K562 (cell line): ENCODE measurements around the gene HYOU1. TPM values are rescaled to one million over a fixed set of nuclear protein-coding genes. Genes with fewer than 3 reads are reported as not detected.

Experiments
- BHLHE40 ChIP-seq: IDR thresholded peaks from 2 replicates; pipeline ENCODE4 v1.6.1; 2011; ENCODE audit warnings: low read length, improper control_type of control experiment
- CC2D1A ChIP-seq: fragments of 450-650 bp; IDR thresholded peaks from 2 replicates; pipeline ENCODE4 v1.6.1; 2017; ENCODE audit warnings: mild to moderate bottlenecking
- COPS2 ChIP-seq: fragments of 450-650 bp; conservative IDR thresholded peaks from 2 replicates; pipeline ENCODE4 v1.6.1; 2016; ENCODE audit warnings: mild to moderate bottlenecking, moderate library complexity
- CTCFL ChIP-seq: IDR thresholded peaks from 2 replicates; pipeline ENCODE4 v1.6.1; 2011; ENCODE audit warnings: borderline replicate concordance, low read depth, mild to moderate bottlenecking, moderate library complexity, low read length; ENCODE audit not compliant: insufficient read depth, poor library complexity, severe bottlenecking
- DEAF1 ChIP-seq: fragments of 450-650 bp; formaldehyde crosslinking; IDR thresholded peaks from 2 replicates; pipeline ENCODE4 v1.4.0; 2020; ENCODE audit warnings: mild to moderate bottlenecking, moderate library complexity
- ELF1 ChIP-seq: fragments of 200-800 bp; sonication (Bioruptor generic); IDR thresholded peaks from 2 replicates; pipeline ENCODE4 v1.6.1; 2016; ENCODE audit warnings: missing genetic modification characterization, missing compliant biosample characterization
- FOXA3 ChIP-seq, 2 experiments: fragments of 450-650 bp in 1 of 2; sonication (generic) in 1 of 2; formaldehyde crosslinking; IDR thresholded peaks in 1 of 2; conservative IDR thresholded peaks in 1 of 2; 2 replicates each; pipeline versions ENCODE4 v1.4.0 to v1.8.0; 2020 to 2022; ENCODE audit warnings: mild to moderate bottlenecking in 2 of 2, missing genetic modification reagents in 1 of 2
- GTF2F1 ChIP-seq: IDR thresholded peaks from 2 replicates; pipeline ENCODE4 v1.6.1; 2011; ENCODE audit warnings: low read depth, low read length, improper control_type of control experiment
- MCM3 ChIP-seq: fragments of 450-650 bp; IDR thresholded peaks from 2 replicates; pipeline ENCODE4 v1.6.1; 2016
- MEF2A ChIP-seq: IDR thresholded peaks from 2 replicates; pipeline ENCODE4 v1.6.1; 2011; ENCODE audit warnings: low read depth, mild to moderate bottlenecking, low read length, moderate library complexity; ENCODE audit not compliant: control insufficient read depth
- NR2C1 ChIP-seq, 2 experiments: fragments of 450-650 bp; IDR thresholded peaks; 2 replicates each; pipeline ENCODE4 v1.6.1; 2017; ENCODE audit warnings: mild to moderate bottlenecking in 2 of 2, antibody characterized with exemption in 1 of 2, inconsistent platforms in 1 of 2, missing compliant biosample characterization in 1 of 2, missing genetic modification characterization in 1 of 2
- SNRNP70 ChIP-seq: fragments of 200-400 bp; formaldehyde crosslinking; optimal IDR thresholded peaks from 2 replicates; pipeline ENCODE3; 2017; ENCODE audit warnings: low read depth, low read length
- TAF7 ChIP-seq: fragments of 450-650 bp; IDR thresholded peaks from 2 replicates; pipeline ENCODE4 v1.6.1; 2016; ENCODE audit warnings: missing genetic modification characterization, missing compliant biosample characterization
- TOE1 ChIP-seq, 2 experiments: fragments of 450-650 bp in 1 of 2; sonication (generic) in 1 of 2; formaldehyde crosslinking in 1 of 2; IDR thresholded peaks; 2 replicates each; pipeline versions ENCODE4 v1.7.1 to v1.8.0; 2016 to 2022; ENCODE audit warnings: borderline replicate concordance in 2 of 2, mild to moderate bottlenecking in 2 of 2, antibody characterized with exemption in 1 of 2, inconsistent platforms in 1 of 2, low read depth in 1 of 2, missing genetic modification reagents in 1 of 2, moderate library complexity in 1 of 2
- ZNF785 ChIP-seq: fragments of 250-450 bp; sonication (Bioruptor Pico); IDR thresholded peaks from 2 replicates; pipeline ENCODE4 v1.4.0; 2020; ENCODE audit warnings: mild to moderate bottlenecking
- polyA plus RNA-seq, 8 experiments: library from polyadenylated mRNA; depleted of rRNA in 4 of 8; stranded (reverse) in 5 of 8; unstranded in 3 of 8; fragments of >200 nt; fragmentation: Nextera tagmentation in 2 of 8; fragmentation: Illumina TruSeq in 1 of 8; extraction: Ambion mirVana in 2 of 8; extraction: Trizol in 1 of 8; gene quantifications; 2 replicates each; pipeline versions ENCODE4 v1.2.1 to v1.2.3, GENCODE V29; 2011 to 2014; ENCODE audit warnings: inconsistent platforms in 1 of 8, missing spikeins in 1 of 8
- total RNA-seq, 7 experiments: library from RNA; depleted of rRNA in 6 of 7; stranded (reverse); fragments of >200 nt in 6 of 7; fragmentation: Illumina TruSeq in 2 of 7; extraction: Trizol in 2 of 7; gene quantifications; 2 replicates each; pipeline versions ENCODE4 v1.2.1 to v1.2.3, GENCODE V29; 2011 to 2021; ENCODE audit warnings: low replicate concordance in 1 of 7
- TF ChIP-seq, protein P1 (sequence below), 2 experiments: fragments of 450-650 bp in 1 of 2; IDR thresholded peaks; 2 replicates each; pipeline ENCODE4 v1.6.1; 2011 to 2017; ENCODE audit warnings: low read depth in 2 of 2, antibody characterized with exemption in 1 of 2, borderline replicate concordance in 1 of 2, low read length in 1 of 2, mild to moderate bottlenecking in 1 of 2, mixed read lengths in 1 of 2; ENCODE audit not compliant: control insufficient read depth in 1 of 2
- TF ChIP-seq, protein P2 (sequence below): fragments of 250-450 bp; sonication (Bioruptor Pico); IDR thresholded peaks from 2 replicates; pipeline ENCODE4 v1.5.0; 2020; ENCODE audit warnings: mild to moderate bottlenecking, borderline replicate concordance

Gene HYOU1
- total and polyA plus RNA-seq, 9 of the 15 experiments (the other 6 are each of a cell fraction or from before 2014, with no cell fraction given), result 19.5 to 197 (median 128) TPM

- TF ChIP-seq DEAF1 (no peak), CTCFL (peak; percentile 34), COPS2 (no peak), FOXA3 (CRISPR knock-in tag; conservative IDR thresholded peaks at IDR 0.05 in 1 of 2, IDR thresholded peaks at IDR 0.05 in 1 of 2) (peak in 1 of 2 experiments; percentile 51; a peak in 1 of 4 replicates), ZNF785 (CRISPR knock-in tag) (no peak), GTF2F1 (no peak), BHLHE40 (no peak), TOE1 (IDR thresholded peaks at IDR 0.05; ENCODE audit: borderline replicate concordance) (0 out of 2 replicates have a peak, but pooled peaks have one; percentile 21), TOE1 (CRISPR knock-in tag; IDR thresholded peaks at IDR 0.05; ENCODE audit: borderline replicate concordance, low read depth) (no peak), ELF1 (tag) (no peak), NR2C1 (IDR thresholded peaks at IDR 0.05) (peak; percentile 20; the same call in 1 of the 2 replicates), NR2C1 (tag; IDR thresholded peaks at IDR 0.05) (no peak), MEF2A (no peak), CC2D1A (0 out of 2 replicates have a peak, but pooled peaks have one; percentile 22), TAF7 (tag) (no peak), MCM3 (no peak), SNRNP70 (no peak)
- TF ChIP-seq, protein P1, sequence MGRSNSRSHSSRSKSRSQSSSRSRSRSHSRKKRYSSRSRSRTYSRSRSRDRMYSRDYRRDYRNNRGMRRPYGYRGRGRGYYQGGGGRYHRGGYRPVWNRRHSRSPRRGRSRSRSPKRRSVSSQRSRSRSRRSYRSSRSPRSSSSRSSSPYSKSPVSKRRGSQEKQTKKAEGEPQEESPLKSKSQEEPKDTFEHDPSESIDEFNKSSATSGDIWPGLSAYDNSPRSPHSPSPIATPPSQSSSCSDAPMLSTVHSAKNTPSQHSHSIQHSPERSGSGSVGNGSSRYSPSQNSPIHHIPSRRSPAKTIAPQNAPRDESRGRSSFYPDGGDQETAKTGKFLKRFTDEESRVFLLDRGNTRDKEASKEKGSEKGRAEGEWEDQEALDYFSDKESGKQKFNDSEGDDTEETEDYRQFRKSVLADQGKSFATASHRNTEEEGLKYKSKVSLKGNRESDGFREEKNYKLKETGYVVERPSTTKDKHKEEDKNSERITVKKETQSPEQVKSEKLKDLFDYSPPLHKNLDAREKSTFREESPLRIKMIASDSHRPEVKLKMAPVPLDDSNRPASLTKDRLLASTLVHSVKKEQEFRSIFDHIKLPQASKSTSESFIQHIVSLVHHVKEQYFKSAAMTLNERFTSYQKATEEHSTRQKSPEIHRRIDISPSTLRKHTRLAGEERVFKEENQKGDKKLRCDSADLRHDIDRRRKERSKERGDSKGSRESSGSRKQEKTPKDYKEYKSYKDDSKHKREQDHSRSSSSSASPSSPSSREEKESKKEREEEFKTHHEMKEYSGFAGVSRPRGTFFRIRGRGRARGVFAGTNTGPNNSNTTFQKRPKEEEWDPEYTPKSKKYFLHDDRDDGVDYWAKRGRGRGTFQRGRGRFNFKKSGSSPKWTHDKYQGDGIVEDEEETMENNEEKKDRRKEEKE (IDR thresholded peaks at IDR 0.05; ENCODE audit: borderline replicate concordance in 1 of 2, control insufficient read depth in 1 of 2, low read depth in 2 of 2, low read length in 1 of 2), result no peak
- TF ChIP-seq, protein P2, sequence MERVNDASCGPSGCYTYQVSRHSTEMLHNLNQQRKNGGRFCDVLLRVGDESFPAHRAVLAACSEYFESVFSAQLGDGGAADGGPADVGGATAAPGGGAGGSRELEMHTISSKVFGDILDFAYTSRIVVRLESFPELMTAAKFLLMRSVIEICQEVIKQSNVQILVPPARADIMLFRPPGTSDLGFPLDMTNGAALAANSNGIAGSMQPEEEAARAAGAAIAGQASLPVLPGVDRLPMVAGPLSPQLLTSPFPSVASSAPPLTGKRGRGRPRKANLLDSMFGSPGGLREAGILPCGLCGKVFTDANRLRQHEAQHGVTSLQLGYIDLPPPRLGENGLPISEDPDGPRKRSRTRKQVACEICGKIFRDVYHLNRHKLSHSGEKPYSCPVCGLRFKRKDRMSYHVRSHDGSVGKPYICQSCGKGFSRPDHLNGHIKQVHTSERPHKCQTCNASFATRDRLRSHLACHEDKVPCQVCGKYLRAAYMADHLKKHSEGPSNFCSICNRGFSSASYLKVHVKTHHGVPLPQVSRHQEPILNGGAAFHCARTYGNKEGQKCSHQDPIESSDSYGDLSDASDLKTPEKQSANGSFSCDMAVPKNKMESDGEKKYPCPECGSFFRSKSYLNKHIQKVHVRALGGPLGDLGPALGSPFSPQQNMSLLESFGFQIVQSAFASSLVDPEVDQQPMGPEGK, result no peak
Observed at GRCh38 chr11:119100246-119100970, 43.4 kb upstream of the HYOU1 start (continued).
